ENCODE results near the gene SLC7A1.

The SLC7A1 gene

DNA sequence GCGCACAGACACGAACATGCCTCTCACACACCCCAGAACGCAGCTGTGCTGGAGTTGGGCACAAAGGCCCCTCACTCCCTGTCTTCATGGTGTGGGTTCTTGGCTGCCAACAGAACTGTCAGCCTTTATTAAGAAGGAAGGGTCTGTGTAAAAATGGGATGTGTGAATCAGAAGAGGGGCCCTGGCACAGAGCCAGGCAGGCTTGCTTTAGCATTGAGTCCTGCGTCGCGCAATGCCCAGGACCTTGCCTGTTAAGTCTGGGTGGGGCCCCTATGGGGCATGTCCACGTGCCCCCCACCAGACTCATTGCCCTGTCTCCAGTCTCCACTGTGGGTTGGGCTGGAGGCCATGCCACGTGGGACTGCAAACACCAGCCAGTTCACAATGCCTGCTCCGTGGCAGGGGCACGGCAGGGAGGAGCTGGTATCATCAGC lies 84.8 kb downstream of the SLC7A1 start:
- DNase-seq (ENCODE audit: low read depth): no peak

DNA sequence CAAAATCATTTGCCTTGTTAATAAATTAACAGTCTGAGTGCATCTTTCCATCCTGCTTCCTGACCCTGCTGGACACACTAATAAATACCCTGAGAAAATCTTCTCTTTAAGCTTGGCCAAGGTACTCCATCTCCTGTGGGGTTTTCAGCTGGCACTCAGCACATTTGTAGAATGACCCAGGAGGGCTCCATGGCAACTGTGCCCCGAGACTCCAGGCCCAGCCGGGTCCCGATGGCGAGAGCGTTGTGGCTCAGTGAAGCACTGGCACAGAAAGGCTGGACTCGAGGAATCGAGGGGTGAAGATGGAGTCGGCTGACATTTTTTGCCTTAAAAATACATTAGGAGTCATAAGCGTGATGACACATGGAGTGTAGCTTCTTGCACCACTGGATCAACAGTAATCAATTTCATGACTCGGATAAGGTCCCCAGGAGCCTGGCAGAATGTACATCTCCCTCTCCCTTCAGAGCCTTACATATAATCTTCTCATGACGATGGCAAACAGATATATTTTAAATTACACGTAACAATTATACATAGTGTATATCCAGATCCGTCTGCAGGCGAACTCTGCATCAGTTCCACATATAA lies 85.4 kb downstream of the SLC7A1 start:
- no peak for DNase-seq (ENCODE audit: low read depth)

DNA sequence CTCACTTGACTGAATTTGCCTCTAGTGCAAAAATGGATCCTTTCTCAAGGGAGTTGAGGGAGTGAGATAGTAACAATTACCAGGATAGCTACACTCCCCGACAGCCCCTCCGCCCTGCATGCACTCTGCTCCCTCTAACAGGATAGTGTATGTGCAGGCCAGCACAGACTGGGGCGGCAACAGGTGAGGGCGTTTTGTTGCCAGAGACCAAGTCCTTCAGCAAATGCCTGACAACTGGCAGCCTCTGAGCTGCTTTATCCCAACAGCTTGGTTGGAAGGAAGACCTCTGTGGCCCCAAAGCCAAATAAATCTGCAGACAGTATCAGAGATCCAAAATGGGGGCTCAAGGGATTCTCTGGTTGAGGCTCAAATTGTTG lies 86.6 kb downstream of the SLC7A1 start:
- DNase-seq (ENCODE audit: low read depth): no peak

DNA sequence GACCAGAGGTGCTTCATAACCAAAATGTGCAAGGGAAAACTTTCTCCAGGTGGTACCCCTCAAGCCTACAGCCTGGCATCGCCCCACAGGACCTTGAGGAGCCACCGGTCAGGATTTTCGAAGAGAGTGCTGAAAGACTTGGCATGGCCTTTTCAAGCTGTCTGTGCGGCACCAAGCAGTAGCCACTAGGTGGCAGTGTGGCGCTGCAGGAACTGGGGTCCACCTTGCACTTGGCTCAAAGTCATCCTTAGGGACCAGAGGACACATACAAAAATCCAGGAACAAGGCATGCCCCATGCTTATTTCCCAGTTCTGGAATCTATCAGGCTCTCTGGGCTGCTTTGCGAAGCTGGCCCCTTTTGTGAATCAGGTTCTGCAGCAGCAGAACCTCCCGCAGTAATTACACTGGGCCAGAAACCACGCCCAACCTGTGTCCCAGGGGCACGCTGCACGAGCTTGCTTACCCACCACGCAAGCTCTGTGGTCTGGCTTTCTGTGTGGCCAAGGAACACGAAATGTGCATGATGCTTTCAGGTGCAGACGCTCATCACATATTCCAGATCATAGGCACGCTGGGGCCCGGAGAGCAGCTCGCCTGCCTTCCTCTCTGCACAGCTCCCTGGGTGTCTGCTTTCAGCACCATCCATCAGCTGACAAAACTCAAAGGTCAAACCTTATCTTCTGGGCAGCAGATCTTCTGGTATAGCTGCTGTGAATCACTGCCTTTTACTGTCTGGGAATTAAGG lies 87.2 kb downstream of the SLC7A1 start:
- DNase-seq (ENCODE audit: low read depth): peak; percentile 64

DNA sequence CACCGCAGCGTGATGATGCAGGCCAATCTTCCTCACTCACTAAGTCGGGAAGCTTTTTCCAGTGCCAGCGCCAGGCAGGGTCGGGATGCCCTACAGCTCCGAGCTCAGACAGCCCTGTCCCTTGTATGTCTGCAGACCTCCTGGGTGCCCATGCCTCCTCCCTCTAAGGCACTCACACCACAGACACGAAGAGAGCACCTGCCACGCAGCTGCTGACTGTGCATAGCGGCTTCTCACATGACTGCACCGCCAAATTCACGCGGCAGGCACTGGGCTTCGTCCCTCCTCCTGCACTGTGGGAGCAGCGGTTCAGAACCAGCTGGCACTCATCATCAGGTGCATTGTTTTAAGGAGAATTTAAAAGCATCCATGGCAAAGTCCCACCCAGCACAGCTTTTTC lies 88.1 kb downstream of the SLC7A1 start:
- DNase-seq (ENCODE audit: low read depth): no peak

DNA sequence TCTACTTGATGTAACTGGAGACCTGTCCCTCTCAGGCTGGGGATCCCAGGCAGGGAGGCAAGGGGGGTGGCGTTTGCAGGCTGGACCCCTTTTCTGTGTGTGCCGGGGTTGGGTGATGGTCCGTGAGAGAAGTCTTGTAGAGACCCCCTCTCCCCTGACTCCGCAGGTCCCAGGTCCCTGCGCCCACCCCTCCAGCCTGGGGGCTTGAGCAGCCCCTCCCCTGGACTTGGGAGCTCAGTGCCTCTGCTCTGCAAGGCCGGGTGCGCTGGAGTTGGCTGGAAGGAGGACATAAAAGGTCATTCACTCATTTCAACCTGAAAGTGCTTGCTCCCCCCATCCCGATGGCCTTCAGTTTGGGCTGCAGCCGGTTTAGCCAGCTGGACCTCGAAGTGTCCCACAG lies 89.5 kb downstream of the SLC7A1 start:
- no peak for DNase-seq (ENCODE audit: low read depth)

DNA sequence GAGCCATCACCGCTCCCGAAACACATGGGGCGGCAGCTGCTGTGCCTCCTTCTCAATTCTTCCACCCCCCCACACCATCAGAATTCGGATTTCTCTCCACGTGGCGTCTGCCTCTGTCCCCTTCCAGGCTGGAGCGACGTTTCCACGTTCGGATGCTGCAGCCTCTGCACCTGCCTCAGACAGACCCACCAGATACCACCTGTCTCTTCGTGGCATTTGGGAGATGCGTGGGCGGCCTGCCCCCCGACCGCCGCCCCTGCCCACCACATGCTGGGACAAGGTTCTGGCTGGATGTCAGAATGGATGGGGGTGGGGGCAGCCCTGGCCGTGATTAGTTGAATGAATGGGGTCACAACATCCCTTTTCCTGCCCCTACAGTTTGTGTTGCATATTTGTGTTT lies 90.0 kb downstream of the SLC7A1 start:
- DNase-seq (ENCODE audit: low read depth): no peak

DNA sequence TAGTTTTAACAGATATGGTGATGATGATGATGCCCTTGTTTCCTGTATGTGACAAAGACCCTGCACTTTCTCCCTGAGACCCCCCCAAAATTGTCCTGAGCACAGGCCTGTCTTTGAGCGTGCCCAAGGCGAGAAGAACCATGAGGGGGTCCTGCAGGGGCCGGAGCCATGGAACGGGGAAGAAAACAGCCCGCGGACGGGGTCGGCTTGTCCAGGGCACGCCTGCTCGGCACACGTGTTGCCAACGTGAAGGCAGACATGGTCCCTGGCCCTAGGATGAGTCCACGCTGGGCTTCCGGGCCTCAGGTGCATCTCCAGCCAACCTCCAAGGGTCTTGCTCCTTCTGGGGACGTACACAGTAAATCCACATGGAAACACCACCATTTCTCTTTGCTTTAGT lies 90.8 kb downstream of the SLC7A1 start:
- no peak for DNase-seq (ENCODE audit: low read depth)

DNA sequence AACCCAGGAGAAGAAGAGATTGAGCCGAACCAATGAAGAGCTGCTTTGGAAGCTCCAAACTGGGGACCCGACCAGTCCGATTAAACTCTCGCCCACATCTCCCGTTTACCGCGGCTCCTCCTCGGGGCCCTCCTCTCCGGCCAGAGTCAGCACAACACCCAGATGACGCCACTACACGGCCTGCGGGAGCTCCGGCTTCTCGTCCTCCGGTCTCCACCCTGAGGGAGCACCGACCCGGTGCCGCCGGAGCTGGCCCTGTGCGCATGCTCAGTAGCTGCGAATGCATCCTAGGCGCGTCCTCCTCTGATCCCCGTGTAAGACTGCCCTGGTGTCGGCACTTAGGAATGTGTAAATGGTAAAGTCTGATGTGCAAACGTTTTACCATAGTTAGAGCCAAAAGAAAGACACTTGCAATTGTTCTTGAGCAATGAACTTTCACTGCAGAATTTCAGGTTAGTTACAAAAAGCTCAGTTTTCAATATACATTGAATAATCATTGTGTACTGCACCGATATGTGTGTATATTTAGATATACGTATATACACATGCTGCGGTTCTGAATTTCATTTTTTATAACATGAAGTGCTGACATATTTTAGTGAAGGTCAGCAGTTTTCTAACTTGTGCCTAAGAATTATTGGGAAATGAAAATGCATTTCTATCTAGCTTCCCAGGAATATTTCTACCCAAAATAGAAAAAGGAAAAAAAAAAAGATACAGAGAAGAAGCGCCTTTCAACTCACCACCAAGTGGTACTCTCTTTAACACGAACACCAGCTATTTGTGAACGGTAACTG lies 92.2 kb downstream of the SLC7A1 start:
- DNase-seq (ENCODE audit: low read depth): no peak

DNA sequence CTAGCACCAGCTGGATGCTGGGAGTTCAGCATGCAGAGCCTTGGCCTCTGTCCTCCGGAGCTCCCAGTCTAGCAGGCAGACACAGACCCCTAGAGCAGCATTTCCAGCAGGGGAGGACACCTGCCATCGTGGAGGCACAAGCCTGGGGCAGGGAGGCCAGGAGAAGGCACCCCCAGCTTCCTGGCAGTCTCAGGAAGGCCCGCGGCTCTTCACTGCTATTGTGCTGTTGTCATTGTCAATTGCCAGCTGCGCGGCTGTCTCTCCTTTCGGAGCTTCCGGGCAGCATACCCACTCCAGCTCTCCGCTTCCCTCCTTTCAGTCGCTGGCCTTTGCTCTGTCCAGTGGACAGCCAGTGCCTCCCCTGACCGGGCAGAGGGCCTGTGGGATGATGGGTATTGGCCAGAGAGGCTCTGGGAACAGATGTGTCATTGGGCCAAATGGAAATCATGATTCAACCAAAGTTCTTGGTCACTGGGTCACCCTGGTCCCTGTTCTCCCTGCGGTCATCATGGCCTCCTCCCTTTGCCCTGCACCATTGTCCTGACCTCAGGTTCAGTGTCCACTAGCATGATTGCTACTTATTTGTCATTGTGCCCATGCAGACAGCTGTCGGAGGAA lies 93.0 kb downstream of the SLC7A1 start:
- no peak for DNase-seq (ENCODE audit: low read depth)

DNA sequence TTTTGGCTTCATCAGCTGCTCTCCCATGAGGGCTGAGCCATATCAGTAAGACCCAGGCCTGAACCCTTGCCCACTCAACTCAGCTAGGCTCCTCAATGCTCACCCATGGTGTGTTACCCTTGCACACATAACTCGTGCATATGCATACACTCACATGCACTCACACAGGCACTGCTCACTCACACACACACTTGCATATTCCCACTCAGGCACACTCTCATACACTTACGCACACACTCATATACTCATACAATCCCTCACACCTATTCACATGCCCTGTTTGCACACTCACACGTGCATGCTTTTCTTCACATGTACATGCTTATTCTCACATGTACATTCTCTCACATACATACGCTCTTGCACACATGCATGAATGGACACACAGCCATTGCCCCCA lies 93.8 kb downstream of the SLC7A1 start:
- DNase-seq (ENCODE audit: low read depth): no peak

DNA sequence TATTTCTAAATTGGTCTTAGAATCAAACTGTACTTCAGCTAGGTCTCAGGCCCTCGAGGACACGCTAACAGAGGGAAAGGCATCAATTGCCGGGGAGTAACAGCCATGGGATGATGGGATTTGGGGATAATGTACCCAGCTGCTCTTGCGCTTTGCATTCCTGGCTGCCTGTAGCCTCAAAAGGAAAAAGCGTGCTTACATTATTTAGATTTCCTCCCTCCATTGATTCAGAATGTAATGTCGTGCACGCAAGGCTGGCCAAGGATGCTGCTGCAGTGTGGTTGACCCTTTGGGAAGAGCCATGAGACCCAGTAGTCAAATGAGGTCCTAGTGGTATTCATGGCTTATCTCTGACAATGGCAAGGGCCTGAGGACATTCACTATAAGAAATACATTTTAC lies 95.1 kb downstream of the SLC7A1 start:
- no peak for DNase-seq (ENCODE audit: low read depth)

DNA sequence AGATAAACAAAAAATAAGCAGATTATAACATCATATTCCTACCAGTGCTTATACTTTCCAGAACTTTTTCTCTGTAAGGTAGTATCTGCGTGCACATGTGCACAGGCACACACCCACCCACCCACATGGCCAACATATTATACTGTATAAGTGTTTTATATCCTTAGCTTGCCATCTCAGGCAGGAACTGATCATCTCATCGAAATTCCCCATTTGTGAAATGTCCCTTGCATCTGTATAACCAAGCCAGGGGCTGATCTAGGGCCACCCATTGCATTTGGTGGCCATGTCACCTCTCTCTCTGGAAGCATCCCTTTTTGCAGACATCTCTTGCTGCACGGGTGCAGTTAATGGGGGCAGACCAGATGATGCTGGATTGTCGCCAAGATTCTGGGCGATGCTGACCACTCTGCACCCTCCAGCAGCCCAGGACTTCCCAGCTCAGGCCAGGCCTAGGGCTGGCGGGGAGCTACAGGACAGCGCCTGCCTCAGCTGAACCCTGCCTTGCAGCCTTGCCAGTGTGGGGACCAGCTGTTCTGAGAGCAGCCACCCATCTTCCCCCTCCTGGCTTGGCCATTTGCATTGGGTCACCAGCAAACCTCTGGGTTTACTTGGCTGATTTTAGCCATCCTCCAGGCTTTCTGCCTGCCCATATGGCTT lies 95.9 kb downstream of the SLC7A1 start:
- DNase-seq (ENCODE audit: low read depth): no peak

DNA sequence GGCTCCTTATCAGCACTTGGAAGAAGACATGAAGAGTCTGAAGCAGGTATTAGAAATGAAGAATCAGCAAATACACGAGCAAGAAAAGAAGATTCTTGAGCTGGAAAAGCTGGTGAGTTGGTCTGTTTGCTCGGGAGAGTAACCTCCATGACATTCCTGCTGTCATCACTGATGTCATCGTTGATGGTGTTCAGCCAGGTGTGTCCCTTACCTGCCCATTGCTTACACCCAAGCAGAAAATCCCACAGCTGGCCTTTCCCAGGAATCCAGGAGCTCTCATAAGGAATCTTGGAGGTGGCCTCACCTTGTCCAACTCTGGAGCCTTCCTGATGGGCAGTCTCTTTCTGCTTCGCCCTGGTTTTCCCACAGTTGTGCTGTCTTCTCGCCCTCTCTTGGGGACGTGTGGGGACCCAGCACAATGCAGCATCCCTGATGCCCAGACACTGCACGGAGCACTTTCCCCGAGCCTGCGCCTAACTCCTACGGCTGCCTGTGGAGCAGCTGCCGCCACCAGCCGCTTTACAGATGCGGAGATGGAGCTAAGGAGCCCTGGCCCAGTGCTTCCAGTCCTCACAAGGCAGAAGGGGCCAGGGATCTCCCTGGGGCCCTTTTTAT lies 97.0 kb downstream of the SLC7A1 start:
- no peak for DNase-seq (ENCODE audit: low read depth)

DNA sequence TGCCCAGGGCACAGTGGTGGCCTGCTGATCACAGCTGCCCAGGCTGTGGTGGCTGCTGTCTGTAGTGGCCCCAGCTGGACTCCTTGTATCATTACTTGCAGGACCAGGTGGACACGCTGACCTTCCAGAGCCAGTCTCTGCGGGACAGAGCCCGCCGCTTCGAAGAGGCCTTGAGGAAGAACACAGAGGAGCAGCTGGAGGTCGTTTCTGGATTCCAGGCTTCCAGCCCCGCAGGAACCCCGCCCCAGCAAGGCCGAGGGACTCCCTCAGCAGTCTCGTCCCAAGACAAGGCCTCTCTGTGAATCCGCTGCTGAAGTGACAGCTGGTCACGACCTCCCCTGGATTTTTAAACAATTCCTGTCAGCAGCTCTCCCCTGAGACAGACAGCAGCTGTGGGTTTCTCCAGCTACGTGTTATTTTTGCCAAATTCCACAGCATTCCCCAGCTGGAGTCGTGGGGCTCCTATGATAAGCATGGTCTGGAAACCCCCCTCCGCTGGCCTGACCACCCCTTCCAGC lies 98.3 kb downstream of the SLC7A1 start:
- DNase-seq (ENCODE audit: low read depth): no peak

DNA sequence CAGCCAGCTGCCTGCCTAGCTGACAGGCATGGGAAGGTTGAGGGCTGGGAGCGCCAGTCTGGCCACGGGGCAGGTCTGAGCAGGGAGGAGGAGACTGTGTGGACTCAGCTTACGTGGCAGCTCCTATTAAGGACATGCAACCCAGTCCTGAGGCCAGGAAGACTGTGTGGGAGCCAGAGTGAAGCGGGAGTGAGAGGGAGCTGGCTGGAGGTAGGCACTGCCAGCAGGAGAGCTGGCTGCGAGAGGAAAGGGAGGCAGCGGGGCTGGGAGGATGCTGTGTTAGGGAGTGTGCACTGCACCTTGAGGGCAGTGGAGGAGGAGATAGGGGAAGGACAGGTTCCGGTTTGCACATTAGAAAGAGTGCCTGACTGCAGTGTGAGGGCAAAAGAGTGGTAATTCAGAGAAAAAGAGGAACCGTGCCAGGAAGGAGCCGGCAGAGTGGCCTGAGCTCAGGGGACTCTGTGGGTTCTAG lies 99.2 kb downstream of the SLC7A1 start:
- no peak for DNase-seq (ENCODE audit: low read depth)

DNA sequence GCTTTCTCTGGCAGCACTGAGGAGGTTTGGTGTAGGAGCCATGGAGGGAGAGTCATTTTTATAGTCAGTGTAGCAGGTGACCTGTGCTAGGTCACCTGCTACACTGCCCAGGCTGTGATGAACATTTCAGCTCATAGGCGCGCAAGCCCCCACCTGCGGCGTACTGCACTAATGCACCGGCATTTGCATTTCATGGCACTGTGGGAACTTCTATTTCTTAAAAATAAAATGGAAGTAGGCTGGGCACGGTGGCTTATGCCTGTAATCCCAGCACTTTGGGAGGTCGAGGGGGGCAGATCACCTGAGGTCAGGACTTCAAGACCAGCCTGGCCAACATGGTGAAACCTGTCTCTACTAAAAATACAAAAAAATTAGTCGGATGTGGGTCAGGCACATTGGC lies 101.0 kb downstream of the SLC7A1 start:
- DNase-seq (ENCODE audit: low read depth): no peak

DNA sequence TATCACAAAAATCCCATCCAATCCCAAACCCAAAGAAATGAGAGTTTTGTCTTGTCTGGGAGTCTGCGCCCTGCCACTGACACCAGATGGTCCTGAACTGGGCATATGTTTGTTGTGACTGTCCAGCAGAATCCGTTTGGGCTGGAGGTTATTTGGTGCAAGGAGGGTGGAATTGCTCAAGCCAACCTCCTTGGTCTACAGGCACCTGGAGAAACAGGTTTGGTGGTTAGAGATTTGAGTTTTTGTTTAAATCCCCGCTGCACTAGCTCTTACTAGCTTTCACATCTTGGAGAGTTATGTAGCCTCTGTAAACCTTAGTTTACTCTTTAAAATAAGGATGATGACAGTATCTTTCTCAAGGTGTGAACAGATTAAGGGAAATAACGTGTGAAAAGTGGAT lies 101.7 kb downstream of the SLC7A1 start:
- DNase-seq (ENCODE audit: low read depth): no peak

DNA sequence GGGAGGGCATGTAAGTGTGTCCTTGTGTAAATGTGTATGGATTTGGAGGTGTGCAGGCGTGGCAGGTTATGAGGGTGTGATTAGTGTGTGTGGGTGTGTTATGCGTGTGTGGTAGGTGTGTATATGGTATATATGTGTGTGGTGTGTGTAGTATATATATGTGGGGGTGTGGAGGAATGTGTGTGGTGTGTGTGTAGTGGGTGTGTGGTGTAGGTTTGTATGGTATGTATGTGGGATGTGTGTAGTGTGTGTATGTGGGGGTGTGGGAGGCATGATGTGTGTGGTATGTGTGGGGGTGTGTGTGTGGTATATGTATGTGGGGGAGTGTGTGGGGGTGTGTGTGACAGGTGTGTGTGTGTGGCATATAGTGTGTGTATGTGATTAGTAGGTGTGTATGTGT lies 104.2 kb downstream of the SLC7A1 start:
- DNase-seq (ENCODE audit: low read depth): no peak

DNA sequence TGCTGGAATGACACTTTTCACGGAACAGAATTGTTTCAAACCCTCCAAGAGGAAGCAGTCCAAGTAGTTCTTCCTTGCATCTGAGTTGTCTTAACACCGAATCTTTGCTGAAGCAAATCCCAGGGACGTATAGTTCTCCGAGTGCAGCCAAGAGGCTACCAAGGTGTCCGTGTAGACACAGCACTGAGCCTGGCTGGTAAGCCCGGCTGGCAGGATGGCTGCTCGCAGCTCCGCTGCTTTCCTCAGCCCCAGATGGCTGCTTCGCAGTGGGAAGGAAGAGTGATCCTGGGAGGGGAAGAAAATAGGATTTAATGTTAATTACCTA lies 105.0 kb downstream of the SLC7A1 start:
- DNase-seq (ENCODE audit: low read depth): no peak

DNA sequence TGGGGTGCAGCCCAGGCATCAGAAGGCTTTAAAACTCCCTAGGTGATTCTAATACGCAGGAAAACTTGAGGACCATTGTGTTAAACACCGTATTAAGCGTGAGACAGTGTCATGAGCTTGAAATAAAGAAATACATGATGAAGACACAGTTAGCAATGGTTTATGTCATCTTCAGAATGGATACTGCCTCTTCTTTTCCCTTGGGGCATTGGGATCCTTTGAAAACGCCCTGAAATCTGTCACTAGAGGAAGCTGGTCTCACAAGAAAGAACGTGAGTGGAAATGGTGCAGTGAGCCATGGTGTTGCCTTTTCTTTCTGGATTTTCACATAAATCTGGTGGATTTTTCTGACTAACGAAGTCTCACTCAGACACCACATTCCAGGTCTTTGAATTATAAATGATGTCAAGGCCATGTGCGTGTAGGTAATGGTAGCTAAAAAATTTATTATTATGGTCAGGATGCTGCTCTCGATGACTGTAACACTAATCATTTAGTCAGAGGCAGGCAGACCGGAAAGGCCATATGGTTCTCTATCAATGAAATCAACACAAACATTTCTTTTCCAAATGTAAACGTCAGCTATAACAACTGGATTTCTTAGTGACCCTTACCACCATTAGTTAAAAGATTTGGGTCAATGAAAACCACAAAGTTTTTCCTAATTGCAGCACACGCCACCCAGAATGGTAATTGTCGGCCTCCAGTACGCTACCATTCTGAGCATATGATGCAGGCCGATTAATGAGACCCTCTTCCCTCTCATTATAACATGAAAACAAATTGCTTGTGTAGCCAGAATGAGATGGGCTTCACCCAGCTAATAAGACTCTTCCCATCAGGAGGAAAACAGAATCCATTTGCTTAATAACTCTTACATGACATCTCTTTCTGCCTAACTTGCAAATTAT lies 105.6 kb downstream of the SLC7A1 start:
- no peak for DNase-seq (ENCODE audit: low read depth)

Data from GM04504 (cell line).